ENCODE results near the gene AFF3.

DNA sequence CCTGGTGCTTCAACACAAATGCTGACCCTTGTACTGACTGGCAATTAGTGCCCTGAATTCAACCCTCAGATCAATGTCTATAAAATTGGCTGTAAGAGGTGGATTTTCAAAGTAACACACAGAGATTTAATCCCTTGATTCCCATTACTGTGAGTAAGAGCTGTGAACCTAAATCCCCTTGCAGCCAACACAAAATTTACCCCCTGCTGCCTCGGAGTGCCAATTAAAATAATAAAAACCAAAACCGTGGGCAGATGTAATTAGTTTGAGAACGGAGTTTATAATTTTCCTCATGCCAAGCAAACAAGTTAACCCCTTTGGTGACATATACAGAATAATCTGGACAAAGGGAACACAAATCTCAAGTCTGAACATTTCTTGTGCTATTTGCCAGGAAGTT, 596.8 kb downstream of the AFF3 start:
- TF ChIP-seq EP300 (IDR thresholded peaks at IDR 0.05; ENCODE audit: borderline replicate concordance) = no peak
- TF ChIP-seq, protein P1, sequence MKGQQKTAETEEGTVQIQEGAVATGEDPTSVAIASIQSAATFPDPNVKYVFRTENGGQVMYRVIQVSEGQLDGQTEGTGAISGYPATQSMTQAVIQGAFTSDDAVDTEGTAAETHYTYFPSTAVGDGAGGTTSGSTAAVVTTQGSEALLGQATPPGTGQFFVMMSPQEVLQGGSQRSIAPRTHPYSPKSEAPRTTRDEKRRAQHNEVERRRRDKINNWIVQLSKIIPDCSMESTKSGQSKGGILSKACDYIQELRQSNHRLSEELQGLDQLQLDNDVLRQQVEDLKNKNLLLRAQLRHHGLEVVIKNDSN (IDR thresholded peaks at IDR 0.05) = no peak
- TF ChIP-seq CREB1 (IDR thresholded peaks at IDR 0.05; ENCODE audit: low read depth) = no peak
- TF ChIP-seq CEBPB (IDR thresholded peaks at IDR 0.05) = no peak
- no peak for TF ChIP-seq EGR1 (IDR thresholded peaks at IDR 0.05)
- TF ChIP-seq, protein P2, sequence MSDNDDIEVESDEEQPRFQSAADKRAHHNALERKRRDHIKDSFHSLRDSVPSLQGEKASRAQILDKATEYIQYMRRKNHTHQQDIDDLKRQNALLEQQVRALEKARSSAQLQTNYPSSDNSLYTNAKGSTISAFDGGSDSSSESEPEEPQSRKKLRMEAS (IDR thresholded peaks at IDR 0.05) = no peak

Measured in Ishikawa (cell line).